OCI-LY3 (cell line): ENCODE measurements around the gene HECA.

Experiments
- CTCF ChIP-seq: fragments of 200-600, 300-600 bp; sonication (generic); IDR thresholded peaks from 2 replicates; pipeline ENCODE4 v1.5.1; 2014; ENCODE audit warnings: antibody characterized with exemption, low read length, low read depth
- EZH2phosphoT487 ChIP-seq: fragments of 200-600 bp; shearing (Covaris generic); IDR thresholded peaks from 2 replicates; pipeline ENCODE4 v1.6.1; 2018; ENCODE audit warnings: antibody characterized with exemption, mixed run types, low read depth

- TF ChIP-seq CTCF, result no peak
- no peak for TF ChIP-seq EZH2phosphoT487
Observed at GRCh38 chr6:139115989-139116758, 18.7 kb upstream of the HECA start.
